Measurements from ENCODE around the gene ANXA5.

DNA sequence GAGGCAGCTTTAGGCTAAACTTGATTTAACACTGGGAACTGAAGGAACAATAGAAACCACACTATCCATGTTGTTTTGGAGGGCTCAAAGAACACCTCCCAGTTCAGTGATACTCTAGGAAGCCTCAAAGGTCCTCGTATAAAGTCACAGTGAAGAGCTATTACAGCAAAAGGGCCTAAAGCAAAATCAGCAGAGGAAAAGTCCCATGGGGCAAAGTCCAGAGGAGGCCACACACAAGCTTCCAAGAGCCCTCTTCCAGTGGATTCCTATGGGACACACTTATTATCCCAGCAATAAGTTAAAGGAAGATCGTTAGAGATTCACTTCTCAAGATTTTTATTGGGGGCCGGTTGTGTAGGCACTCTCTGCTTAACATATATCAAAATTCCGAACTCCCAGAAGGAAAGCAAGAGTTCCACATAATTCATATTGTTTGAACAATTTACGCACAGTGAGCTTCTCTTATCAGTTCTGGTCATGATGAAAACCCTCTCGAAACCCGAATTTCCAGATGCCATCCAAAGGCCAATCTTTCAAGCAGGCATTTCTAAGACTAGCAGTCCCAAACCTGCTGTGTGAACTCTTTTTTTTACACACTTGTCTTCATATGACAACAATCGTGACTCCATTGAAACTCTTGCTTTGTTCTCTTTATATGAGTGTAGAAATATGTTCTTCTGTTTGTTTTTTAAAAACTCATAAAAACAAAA, 53.7 kb downstream of the ANXA5 start:
- TF ChIP-seq, protein P1, sequence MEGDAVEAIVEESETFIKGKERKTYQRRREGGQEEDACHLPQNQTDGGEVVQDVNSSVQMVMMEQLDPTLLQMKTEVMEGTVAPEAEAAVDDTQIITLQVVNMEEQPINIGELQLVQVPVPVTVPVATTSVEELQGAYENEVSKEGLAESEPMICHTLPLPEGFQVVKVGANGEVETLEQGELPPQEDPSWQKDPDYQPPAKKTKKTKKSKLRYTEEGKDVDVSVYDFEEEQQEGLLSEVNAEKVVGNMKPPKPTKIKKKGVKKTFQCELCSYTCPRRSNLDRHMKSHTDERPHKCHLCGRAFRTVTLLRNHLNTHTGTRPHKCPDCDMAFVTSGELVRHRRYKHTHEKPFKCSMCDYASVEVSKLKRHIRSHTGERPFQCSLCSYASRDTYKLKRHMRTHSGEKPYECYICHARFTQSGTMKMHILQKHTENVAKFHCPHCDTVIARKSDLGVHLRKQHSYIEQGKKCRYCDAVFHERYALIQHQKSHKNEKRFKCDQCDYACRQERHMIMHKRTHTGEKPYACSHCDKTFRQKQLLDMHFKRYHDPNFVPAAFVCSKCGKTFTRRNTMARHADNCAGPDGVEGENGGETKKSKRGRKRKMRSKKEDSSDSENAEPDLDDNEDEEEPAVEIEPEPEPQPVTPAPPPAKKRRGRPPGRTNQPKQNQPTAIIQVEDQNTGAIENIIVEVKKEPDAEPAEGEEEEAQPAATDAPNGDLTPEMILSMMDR (conservative IDR thresholded peaks at IDR 0.05 in 1 of 2, IDR thresholded peaks at IDR 0.05 in 1 of 2; ENCODE audit: low read depth in 1 of 2, low read length in 2 of 2), result no peak
- TF ChIP-seq EZH2 (IDR thresholded peaks at IDR 0.05; ENCODE audit: low read length, missing control alignments), result no peak
